ENCODE measurements around the gene CSTF2.
A peak's percentile ranks its signal among the peaks of the same experiment; 100 is the strongest.
"Not testable (repeated sequence)": the region's sequence is repeated elsewhere in the genome, so short reads cannot be mapped to it uniquely, and the experiment has no call there.

The CSTF2 gene

GRCh38 chrX:100819837-100820666, at the start of gene CSTF2:
Gene CSTF2, plus strand, starts transcription at chrX:100820391. Its CDS starts 26 bp downstream, at chrX:100820417.
- peak; percentile 91 for DNase-seq (ENCODE audit: low spot score)

- DNase-seq (ENCODE audit: low spot score), result not testable (repeated sequence)
These were observed 23.8 kb upstream of the CSTF2 start for GRCh38 chrX:100796371-100796770.

- DNase-seq (ENCODE audit: low spot score), result no peak
These were observed 22.8 kb upstream of the CSTF2 start for GRCh38 chrX:100797359-100797758.

GRCh38 chrX:100798484-100799214, 21.5 kb upstream of the CSTF2 start:
- no peak for DNase-seq (ENCODE audit: low spot score)

GRCh38 chrX:100802843-100803242, 17.3 kb upstream of the CSTF2 start:
- no peak for DNase-seq (ENCODE audit: low spot score)

GRCh38 chrX:100804780-100805179, 15.4 kb upstream of the CSTF2 start:
- no peak for DNase-seq (ENCODE audit: low spot score)

- not testable (repeated sequence) for DNase-seq (ENCODE audit: low spot score)
These were observed 11.9 kb upstream of the CSTF2 start for GRCh38 chrX:100808265-100808664.

- DNase-seq (ENCODE audit: low spot score), result no peak
These were observed 7.7 kb upstream of the CSTF2 start for GRCh38 chrX:100812216-100813158.

GRCh38 chrX:100817340-100817739, 2.9 kb upstream of the CSTF2 start:
- DNase-seq (ENCODE audit: low spot score), result no peak

- no peak for DNase-seq (ENCODE audit: low spot score)
These were observed 706 bp upstream of the CSTF2 start for GRCh38 chrX:100819534-100819836.

- DNase-seq (ENCODE audit: low spot score), result no peak
These were observed 9.5 kb downstream of the CSTF2 start for GRCh38 chrX:100829730-100830129.

GRCh38 chrX:100830143-100830542, 10.0 kb downstream of the CSTF2 start:
- no peak for DNase-seq (ENCODE audit: low spot score)

GRCh38 chrX:100830547-100830946, 10.4 kb downstream of the CSTF2 start:
- no peak for DNase-seq (ENCODE audit: low spot score)

GRCh38 chrX:100831219-100831946, 11.2 kb downstream of the CSTF2 start:
- no peak for DNase-seq (ENCODE audit: low spot score)

- no peak for DNase-seq (ENCODE audit: low spot score)
These were observed 30.1 kb downstream of the CSTF2 start for GRCh38 chrX:100850317-100850716.

- no peak for DNase-seq (ENCODE audit: low spot score)
These were observed 32.6 kb downstream of the CSTF2 start for GRCh38 chrX:100852810-100853209.

GRCh38 chrX:100863326-100863864, 43.2 kb downstream of the CSTF2 start:
- no peak for DNase-seq (ENCODE audit: low spot score)

GRCh38 chrX:100864657-100865391, 44.6 kb downstream of the CSTF2 start:
- peak; percentile 37 for DNase-seq (ENCODE audit: low spot score)

GRCh38 chrX:100868273-100868672, 48.1 kb downstream of the CSTF2 start:
- DNase-seq (ENCODE audit: low spot score), result no peak

- no peak for DNase-seq (ENCODE audit: low spot score)
These were observed 50.3 kb downstream of the CSTF2 start for GRCh38 chrX:100870527-100870926.
